Left lung (tissue), 10 donors: ENCODE results near the gene C19orf38. TPM values are rescaled to one million over a fixed set of nuclear protein-coding genes. Genes with fewer than 3 reads are reported as not detected.
A peak's percentile ranks its signal among the peaks of the same experiment; 100 is the strongest.

Experiments used
- ATAC-seq: fragments of 200-7000 bp; cut with Tn5 transposase; one replicate; pipeline ENCODE4 v1.9.1; 2020; ENCODE audit warnings: moderate library complexity
- DNase-seq, 4 donors: peaks; one replicate each; pipeline ENCODE4 v3.0.0-alpha.2; 2013 to 2020
- H3K27ac ChIP-seq, 2 donors: fragments of 200-600 bp; sonication (generic) in 1 of 2; one replicate each; pipeline versions ENCODE4 v1.5.0 to v1.8.0; 2020 to 2021
- H3K27me3 ChIP-seq, 2 donors: fragments of 200-600 bp; sonication (generic) in 1 of 2; one replicate each; pipeline versions ENCODE4 v1.5.0 to v1.8.0; 2020 to 2021
- H3K36me3 ChIP-seq, 2 donors: fragments of 200-600 bp; sonication (generic) in 1 of 2; one replicate each; pipeline versions ENCODE4 v1.5.0 to v1.8.0; 2020 to 2021
- H3K4me1 ChIP-seq, 2 donors: fragments of 200-600 bp; one replicate each; pipeline ENCODE4 v1.8.0; 2021
- H3K4me3 ChIP-seq, 2 donors: fragments of 200-600 bp; sonication (generic) in 1 of 2; one replicate each; pipeline versions ENCODE4 v1.5.0 to v1.8.0; 2020 to 2021; ENCODE audit warnings: mild to moderate bottlenecking in 1 of 2
- H3K9me3 ChIP-seq, 2 donors: fragments of 200-600 bp; sonication (generic) in 1 of 2; one replicate each; pipeline versions ENCODE4 v1.5.0 to v1.8.0; 2020 to 2021
- CTCF ChIP-seq, 2 donors: fragments of 200-600 bp; sonication (generic) in 1 of 2; IDR thresholded peaks; one replicate each; pipeline versions ENCODE4 v1.5.0 to v1.8.0; 2021; ENCODE audit warnings: antibody characterized with exemption in 2 of 2
- intact Hi-C, 2 donors: fragments of 100-400 bp; cut with DNase I; formaldehyde crosslinking; loops; one replicate each; pipeline versions ENCODE4 v1.11.2 to v1.14.2; 2022
- polyA plus RNA-seq, 6 donors: library from polyadenylated mRNA; unstranded; fragments of 120-200 nt; gene quantifications; one replicate each; pipeline ENCODE4 v1.2.1, GENCODE V29; 2013; ENCODE audit not compliant: insufficient read length in 6 of 6
- total RNA-seq, 2 donors: library from RNA; stranded (reverse); fragmentation: NEBNext Ultra II Directional; extraction: Animal tissue kit (Norgen Biotek cat#: 25700); gene quantifications; one replicate each; pipeline ENCODE4 v1.2.1, GENCODE V29; 2021
- donor health status: DM: no; HTN: yes; CAD: no.
- donor health status: DM: no; HTN: no; CAD: no.

The C19orf38 gene
- total and polyA plus RNA-seq, 8 donors, result 2.8 to 11.8 (median 4.1) TPM

DNA sequence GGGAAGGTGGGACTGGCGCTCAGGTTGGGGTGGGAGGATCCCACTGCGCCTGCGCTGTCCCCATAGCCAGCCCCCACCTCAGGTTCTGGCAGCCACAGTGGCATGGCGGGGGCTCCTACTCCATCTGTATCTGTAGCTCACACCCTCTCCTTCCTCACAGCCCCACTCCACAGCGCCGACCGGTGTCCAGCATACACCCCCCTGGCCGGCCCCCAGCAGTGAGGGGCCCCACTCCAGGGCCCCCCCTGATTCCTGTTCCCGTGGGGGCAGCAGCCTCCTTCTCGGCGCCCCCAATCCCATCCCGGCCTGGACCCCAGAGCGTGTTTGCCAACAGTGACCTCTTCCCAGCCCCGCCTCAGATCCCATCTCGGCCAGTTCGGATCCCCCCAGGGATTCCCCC lies 18.2 kb upstream of the C19orf38 start:
- TF ChIP-seq CTCF (IDR thresholded peaks at IDR 0.05), result no peak
- intact Hi-C loops, result no loop called here
- Histone ChIP-seq H3K27me3 (no peaks in the 10 kb centered on the region), H3K4me1 (peaks cover 0 to 1% of the 10 kb centered on the region in 2 donors), H3K27ac (no peak overlapping the region), H3K36me3 (peaks cover 0 to 98% of the 10 kb centered on the region in 2 donors), H3K9me3 (no peaks in the 10 kb centered on the region), H3K4me3 (no peak overlapping the region)
- ATAC-seq (no peak), DNase-seq (peak in 1 of 4 donors; percentile 70)

GRCh38 chr19:10830370-10830769 lies 17.8 kb upstream of the C19orf38 start:
- Histone ChIP-seq H3K4me1 (peaks cover 0 to 5% of the 10 kb centered on the region in 2 donors), H3K27me3 (no peaks in the 10 kb centered on the region), H3K4me3 (no peak overlapping the region), H3K36me3 (peaks cover 0 to 94% of the 10 kb centered on the region in 2 donors), H3K9me3 (no peaks in the 10 kb centered on the region), H3K27ac (no peak overlapping the region)
- intact Hi-C loops, result no loop called here
- ATAC-seq (no peak), DNase-seq (no peak)
- no peak for TF ChIP-seq CTCF (IDR thresholded peaks at IDR 0.05)

- Histone ChIP-seq H3K4me3 (no peak overlapping the region), H3K27me3 (no peaks in the 10 kb centered on the region), H3K27ac (no peak overlapping the region), H3K4me1 (peaks cover 0 to 6% of the 10 kb centered on the region in 2 donors), H3K9me3 (no peaks in the 10 kb centered on the region), H3K36me3 (peaks cover 0 to 86% of the 10 kb centered on the region in 2 donors)
- intact Hi-C loops, result no loop called here
- peak in 1 of 4 donors; percentile 67 for DNase-seq
- no peak for ATAC-seq
- no peak for TF ChIP-seq CTCF (IDR thresholded peaks at IDR 0.05)
Measured at GRCh38 chr19:10830931-10831779, 17.1 kb upstream of the C19orf38 start.

- no peak for TF ChIP-seq CTCF (IDR thresholded peaks at IDR 0.05)
- no peak overlapping the region for H3K27ac ChIP-seq
- H3K4me3 ChIP-seq, result no peak overlapping the region
- DNase-seq, result peak in 1 of 4 donors; percentile 66
- no peaks in the 10 kb centered on the region for H3K27me3 ChIP-seq
- H3K36me3 ChIP-seq, result peaks cover 0 to 75% of the 10 kb centered on the region in 2 donors
- intact Hi-C loops, result no loop called here
- H3K9me3 ChIP-seq, result peaks cover 0 to 5% of the 10 kb centered on the region in 2 donors
- ATAC-seq, result no peak
- H3K4me1 ChIP-seq, result peaks cover 0 to 17% of the 10 kb centered on the region in 2 donors
Measured at GRCh38 chr19:10831987-10832938, 16.0 kb upstream of the C19orf38 start.

DNA sequence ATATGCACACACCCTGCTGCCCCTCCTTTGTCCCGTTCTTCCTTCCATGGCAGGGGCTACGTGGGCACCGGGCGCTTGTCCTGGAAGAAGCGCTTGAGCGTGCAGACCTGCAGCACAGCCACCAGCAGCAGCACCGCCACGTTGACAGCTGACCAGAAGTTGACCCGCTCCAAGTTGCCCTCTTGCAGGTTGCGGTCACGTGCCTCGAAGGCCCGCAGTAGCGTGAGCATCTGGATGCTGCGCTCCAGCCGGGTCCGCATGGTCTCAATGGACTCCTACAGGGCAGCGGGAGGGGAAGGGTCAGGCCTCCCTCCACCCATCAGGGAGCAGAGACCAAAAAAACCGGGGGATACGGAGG lies 15.3 kb upstream of the C19orf38 start:
- no peak overlapping the region for H3K4me3 ChIP-seq
- peaks cover 0 to 68% of the 10 kb centered on the region in 2 donors for H3K36me3 ChIP-seq
- peak in 1 of 4 donors; percentile 65 for DNase-seq
- peaks cover 0 to 18% of the 10 kb centered on the region in 2 donors for H3K4me1 ChIP-seq
- H3K27me3 ChIP-seq, result no peaks in the 10 kb centered on the region
- H3K9me3 ChIP-seq, result peaks cover 0 to 5% of the 10 kb centered on the region in 2 donors
- TF ChIP-seq CTCF (IDR thresholded peaks at IDR 0.05), result no peak
- intact Hi-C loops, result no loop called here
- H3K27ac ChIP-seq, result peak overlapping the region in 1 of 2 donors; percentile 18
- ATAC-seq, result no peak
